Measurements from ENCODE around the gene TMUB1. TPM values are rescaled to one million over a fixed set of nuclear protein-coding genes. Genes with fewer than 3 reads are reported as not detected.

The TMUB1 gene
- total and polyA plus RNA-seq, 9 of the 15 experiments (the other 6 are each of a cell fraction or from before 2014, with no cell fraction given): 0.14 to 241 (median 74.1) TPM

DNA sequence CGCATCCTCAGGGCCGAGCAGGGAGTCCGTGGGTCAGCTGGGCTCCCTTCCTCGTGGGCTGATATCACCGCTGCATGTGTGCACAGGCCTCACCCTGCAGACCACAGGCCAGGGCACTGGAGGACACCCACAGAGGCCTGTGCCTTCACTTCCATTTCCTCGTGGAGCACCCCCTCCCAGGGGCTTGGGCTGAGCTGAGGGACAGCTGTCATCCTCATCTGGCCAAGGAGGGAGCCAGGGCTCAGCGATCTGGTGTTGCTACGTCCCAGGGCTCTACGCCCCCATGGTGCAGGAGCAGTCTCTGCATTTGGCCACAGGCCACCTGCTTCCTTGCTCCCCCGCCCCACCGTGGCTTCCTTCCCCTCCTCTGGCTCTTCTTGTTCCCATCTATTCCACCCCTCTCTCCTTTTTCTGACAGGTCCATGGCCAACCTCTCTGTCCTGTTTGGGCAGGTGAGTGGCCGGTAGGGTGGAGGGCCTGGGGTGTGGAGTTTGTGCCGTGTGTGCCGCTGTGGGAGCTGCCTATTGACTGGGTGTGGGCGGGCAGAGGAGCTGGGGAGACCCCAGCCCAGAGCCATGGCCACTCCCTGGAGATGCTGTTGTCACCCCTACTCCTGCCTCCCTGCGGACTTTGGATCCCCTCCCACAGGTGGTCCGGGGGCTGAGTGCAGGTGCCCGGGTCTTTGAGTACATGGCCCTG is 43.3 kb downstream of the TMUB1 start:
- intact Hi-C loops (cut with micrococcal nuclease): loop anchor here (1.0 kb wide), 3 partner anchors 12 to 32 kb away; partner anchors contain the start of gene ABCB8
- TF ChIP-seq SIRT6 (IDR thresholded peaks at IDR 0.05; ENCODE audit: low read depth, low read length) (no peak), FOXK1 (CRISPR knock-in tag; IDR thresholded peaks at IDR 0.05; ENCODE audit: borderline replicate concordance) (peak; percentile 67; the same call in 1 of the 2 replicates), RBM39 (optimal IDR thresholded peaks at IDR 0.05; ENCODE audit: low read depth, low read length) (peak; percentile 24), ZNF253 (CRISPR knock-in tag; conservative IDR thresholded peaks at IDR 0.05) (no peak), CHD4 (IDR thresholded peaks at IDR 0.05; ENCODE audit: insufficient read depth, insufficient replicate concordance, low read depth, low read length, poor library complexity, severe bottlenecking) (peak; percentile 33), TFAP4 (CRISPR knock-in tag; IDR thresholded peaks at IDR 0.05; ENCODE audit: borderline replicate concordance) (peak; percentile 75; the same call in 1 of the 2 replicates), SMARCA5 (IDR thresholded peaks at IDR 0.05) (peak; percentile 10; the same call in 1 of the 2 replicates), NR4A1 (CRISPR knock-in tag; IDR thresholded peaks at IDR 0.05) (no peak), NR4A1 (tag; IDR thresholded peaks at IDR 0.05) (0 out of 2 replicates have a peak, but pooled peaks have one; percentile 19), POU5F1 (IDR thresholded peaks at IDR 0.05; ENCODE audit: borderline replicate concordance, low read depth, low read length, partially characterized antibody) (no peak), ZNF174 (CRISPR knock-in tag; IDR thresholded peaks at IDR 0.05) (no peak), GATA2 (CRISPR knock-in tag; IDR thresholded peaks at IDR 0.05) (no peak)
- TF ChIP-seq, protein P1, sequence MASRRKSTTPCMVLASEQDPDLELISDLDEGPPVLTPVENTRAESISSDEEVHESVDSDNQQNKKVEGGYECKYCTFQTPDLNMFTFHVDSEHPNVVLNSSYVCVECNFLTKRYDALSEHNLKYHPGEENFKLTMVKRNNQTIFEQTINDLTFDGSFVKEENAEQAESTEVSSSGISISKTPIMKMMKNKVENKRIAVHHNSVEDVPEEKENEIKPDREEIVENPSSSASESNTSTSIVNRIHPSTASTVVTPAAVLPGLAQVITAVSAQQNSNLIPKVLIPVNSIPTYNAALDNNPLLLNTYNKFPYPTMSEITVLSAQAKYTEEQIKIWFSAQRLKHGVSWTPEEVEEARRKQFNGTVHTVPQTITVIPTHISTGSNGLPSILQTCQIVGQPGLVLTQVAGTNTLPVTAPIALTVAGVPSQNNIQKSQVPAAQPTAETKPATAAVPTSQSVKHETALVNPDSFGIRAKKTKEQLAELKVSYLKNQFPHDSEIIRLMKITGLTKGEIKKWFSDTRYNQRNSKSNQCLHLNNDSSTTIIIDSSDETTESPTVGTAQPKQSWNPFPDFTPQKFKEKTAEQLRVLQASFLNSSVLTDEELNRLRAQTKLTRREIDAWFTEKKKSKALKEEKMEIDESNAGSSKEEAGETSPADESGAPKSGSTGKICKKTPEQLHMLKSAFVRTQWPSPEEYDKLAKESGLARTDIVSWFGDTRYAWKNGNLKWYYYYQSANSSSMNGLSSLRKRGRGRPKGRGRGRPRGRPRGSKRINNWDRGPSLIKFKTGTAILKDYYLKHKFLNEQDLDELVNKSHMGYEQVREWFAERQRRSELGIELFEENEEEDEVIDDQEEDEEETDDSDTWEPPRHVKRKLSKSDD (conservative IDR thresholded peaks at IDR 0.05; ENCODE audit: low read length): no peak
- TF ChIP-seq, protein P2, sequence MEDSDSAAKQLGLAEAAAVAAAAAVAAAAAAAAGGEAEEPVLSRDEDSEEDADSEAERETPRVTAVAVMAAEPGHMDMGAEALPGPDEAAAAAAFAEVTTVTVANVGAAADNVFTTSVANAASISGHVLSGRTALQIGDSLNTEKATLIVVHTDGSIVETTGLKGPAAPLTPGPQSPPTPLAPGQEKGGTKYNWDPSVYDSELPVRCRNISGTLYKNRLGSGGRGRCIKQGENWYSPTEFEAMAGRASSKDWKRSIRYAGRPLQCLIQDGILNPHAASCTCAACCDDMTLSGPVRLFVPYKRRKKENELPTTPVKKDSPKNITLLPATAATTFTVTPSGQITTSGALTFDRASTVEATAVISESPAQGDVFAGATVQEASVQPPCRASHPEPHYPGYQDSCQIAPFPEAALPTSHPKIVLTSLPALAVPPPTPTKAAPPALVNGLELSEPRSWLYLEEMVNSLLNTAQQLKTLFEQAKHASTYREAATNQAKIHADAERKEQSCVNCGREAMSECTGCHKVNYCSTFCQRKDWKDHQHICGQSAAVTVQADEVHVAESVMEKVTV (CRISPR knock-in tag; IDR thresholded peaks at IDR 0.05): no peak

More for the DNA sequence above, 43.3 kb downstream of the TMUB1 start:
- Histone ChIP-seq H3K9ac (ENCODE audit: insufficient read depth in 1 of 2, low read depth in 2 of 2, low read length in 2 of 2) (peak overlapping the region; percentile 18 to 57; a peak in 3 of 4 replicates), H3K9me3 (replicated peaks; ENCODE audit: control insufficient read depth, insufficient read depth, low read depth, low read length) (no peaks in the 10 kb centered on the region), H3K4me1 (replicated peaks in 1 of 2; ENCODE audit: control insufficient read depth in 2 of 2, insufficient read depth in 2 of 2, low read length in 2 of 2) (peaks cover 24 to 69% of the 10 kb centered on the region in 2 experiments), H3K27me3 (ENCODE audit: control insufficient read depth in 2 of 2, insufficient read depth in 2 of 2, low read length in 2 of 2) (no peaks in the 10 kb centered on the region), H3K27ac (ENCODE audit: extremely low read depth, low read depth, low read length) (peak overlapping the region; percentile 32; the same call in 2 of the 3 replicates), H3K36me3 (ENCODE audit: control insufficient read depth, insufficient read depth, low read length) (peaks cover 41% of the 10 kb centered on the region; the same call in 2 of the 3 replicates), H3K9me1 (ENCODE audit: control insufficient read depth, insufficient read depth, low read length) (peaks cover 13% of the 10 kb centered on the region), H2AFZ (ENCODE audit: low read depth, low read length) (no peak overlapping the region), H3K79me2 (ENCODE audit: control insufficient read depth, insufficient read depth, low read length) (no peaks in the 10 kb centered on the region), H3K4me3 (no peak overlapping the region; the same call in 1 of the 2 replicates), H3K4me2 (ENCODE audit: insufficient read depth, low read length) (peak overlapping the region; percentile 74), H4K20me1 (replicated peaks; ENCODE audit: control insufficient read depth, insufficient read depth, low read length) (peaks cover 10% of the 10 kb centered on the region)
- in situ Hi-C loops (cut with MboI): no loop called here
- 20% methylated on average over 18 of the region's 18 CpGs for WGBS (ENCODE audit: insufficient coverage, low coverage, missing lambda C conversion rate)
- ATAC-seq (peak; percentile 45), FAIRE-seq (no peak), DNase-seq (ENCODE audit: extremely low read depth in 1 of 4, low spot score in 3 of 4) (peak; percentile 55 to 80 (median 66))
- ChIA-PET CTCF (ENCODE audit: low intra/inter-chr PET ratio) (no interaction called here), POLR2A (interaction anchor here (1.1 to 3.8 kb wide), 5 partner anchors 9 to 41 kb away, joined by 3 to 23 read pairs (median 7); partner anchors contain the start of genes ABCB8, ASIC3, FASTK and SLC4A2)
- BruUV-seq (replicated peaks): no TSS peak

Data from K562 (cell line).